GM19240 (cell line): ENCODE data around the gene HECTD4.
"Not testable (repeated sequence)": the region's sequence is repeated elsewhere in the genome, so short reads cannot be mapped to it uniquely, and the experiment has no call there.

Experiments used
- DNase-seq: peaks from one replicate; pipeline ENCODE4 v3.0.0; 2011; ENCODE audit warnings: low spot score; ENCODE audit not compliant: insufficient read length

Gene HECTD4

DNA sequence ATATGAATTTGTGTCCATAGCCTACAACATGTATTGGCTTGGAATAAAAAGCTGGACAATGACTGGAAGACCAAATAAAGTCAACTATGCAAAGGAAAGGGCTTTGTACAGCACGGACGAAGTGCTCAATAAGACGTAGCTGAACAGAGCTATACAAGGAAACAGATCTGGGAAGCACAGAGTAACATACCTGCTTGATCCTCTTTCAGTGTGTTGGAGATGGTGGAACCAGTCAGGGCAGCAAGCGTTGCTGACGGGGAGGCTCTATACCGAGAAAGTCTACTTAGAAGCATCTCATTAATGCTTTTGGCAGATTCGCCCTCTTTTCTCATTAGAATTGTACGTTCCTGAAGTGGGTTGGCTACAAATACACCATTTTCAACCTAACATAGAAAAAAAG is 99.3 kb downstream of the HECTD4 start:
- no peak for DNase-seq

DNA sequence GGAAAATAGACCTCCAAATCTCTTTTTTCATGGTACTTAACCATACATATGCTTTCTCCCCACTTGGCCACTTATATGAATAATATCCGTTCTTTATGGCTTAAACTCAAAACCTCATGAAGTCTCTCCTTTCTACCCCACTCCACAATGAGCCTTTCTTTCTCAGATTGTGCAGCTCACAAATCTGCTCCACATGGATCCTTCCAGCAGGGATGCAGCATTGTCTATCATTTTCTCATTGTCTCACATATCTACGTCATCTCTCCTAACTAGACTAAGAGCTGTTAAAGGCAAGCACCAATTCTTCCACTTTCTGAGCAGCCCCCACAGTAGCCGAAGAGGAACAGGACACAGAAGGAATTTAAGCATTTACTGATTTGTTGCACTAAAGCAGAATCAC is 106.4 kb downstream of the HECTD4 start:
- DNase-seq, result no peak

DNA sequence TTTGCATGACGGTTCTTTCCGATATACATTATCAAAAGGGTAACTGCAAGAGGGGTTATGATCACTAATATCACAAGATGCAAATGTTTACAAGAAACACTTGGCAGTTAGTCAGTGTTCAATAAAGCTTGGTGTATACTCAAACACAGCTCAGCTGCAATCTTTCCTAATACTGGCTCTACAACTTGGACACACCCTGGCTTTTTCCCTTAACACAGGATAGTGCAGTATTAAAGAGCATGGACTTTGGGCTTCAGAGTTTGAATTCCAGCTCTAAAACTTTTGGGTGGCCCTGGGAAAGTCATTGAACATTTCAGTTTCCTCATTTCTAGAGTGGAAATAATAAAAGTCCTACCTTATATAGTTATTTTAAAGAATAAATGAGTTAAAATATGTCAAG is 107.0 kb downstream of the HECTD4 start:
- DNase-seq, result no peak

DNA sequence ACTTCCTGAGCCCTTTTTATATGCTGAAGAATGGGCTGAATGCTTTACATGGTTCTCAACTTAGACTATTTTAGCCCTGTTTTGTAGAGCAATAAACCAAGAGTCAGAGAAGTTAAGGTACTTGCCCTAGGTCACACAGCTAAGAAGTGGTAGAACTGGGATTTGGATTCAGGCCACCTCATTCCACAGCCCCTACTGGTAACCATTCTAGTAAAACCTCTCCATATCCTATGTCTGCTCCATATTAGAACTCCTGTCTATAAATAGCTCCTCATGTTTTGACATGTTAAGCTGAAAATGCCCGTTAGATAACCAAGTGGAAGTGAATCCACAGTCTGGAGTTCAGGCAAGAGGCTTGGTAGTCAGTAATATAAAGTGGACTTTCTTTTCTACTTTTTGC is 111.6 kb downstream of the HECTD4 start:
- no peak for DNase-seq

DNA sequence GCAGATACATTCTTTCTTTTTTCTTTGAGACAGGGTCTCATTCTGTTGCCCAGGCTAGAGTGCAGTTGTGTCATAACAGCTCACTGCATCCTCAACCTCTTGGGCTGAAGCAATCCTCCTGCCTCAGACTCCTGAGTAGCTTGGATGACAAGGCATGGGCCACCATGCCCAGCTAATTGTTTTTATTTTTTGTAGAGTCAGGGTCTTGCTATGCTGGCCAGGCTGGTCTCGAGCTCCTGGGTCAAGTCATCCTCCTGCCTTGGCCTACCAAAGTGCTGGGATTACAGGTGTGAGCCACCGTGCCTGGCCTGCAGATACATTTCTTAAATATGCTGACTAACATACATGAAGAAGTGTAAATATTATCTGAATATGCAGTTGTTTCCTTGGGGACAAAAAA is 115.8 kb downstream of the HECTD4 start:
- no peak for DNase-seq

DNA sequence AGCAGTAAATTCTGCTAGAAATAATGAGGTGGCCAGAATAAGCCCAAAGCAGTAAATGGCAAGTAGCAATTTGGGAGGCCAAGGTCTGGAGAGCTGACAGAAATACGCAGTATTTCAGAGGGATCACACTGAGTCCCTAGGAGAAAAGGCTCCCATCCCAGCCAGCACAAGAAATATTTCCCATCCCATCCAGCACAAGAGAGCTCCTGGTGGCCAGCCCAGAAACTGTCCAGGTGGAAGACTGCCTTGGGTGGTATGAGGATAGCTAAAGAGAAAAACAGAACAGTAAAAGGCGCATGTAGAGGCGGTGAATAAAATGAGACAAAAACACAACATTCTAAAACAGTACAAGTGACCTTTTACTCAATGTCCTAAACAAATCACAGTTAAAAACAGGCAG is 120.7 kb downstream of the HECTD4 start:
- no peak for DNase-seq

DNA sequence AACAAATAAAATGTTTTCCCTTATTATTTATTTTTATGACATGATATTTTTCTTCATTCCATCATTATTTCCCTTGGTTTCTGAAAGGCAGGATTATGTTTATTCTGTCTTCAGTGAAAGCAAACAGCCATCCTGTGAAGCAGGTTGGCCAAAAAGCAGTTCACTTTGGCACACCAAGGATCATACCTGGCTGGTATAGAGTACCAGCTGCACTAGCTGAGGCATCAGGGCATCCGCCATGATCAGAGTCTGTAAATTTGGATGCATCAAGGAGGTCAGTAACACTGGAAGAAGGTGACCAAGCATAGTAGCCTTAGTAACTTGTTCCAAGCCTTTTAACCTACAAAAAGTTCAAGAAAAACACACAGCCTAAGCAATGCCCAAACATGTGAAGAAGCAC is 123.3 kb downstream of the HECTD4 start:
- DNase-seq, result no peak

DNA sequence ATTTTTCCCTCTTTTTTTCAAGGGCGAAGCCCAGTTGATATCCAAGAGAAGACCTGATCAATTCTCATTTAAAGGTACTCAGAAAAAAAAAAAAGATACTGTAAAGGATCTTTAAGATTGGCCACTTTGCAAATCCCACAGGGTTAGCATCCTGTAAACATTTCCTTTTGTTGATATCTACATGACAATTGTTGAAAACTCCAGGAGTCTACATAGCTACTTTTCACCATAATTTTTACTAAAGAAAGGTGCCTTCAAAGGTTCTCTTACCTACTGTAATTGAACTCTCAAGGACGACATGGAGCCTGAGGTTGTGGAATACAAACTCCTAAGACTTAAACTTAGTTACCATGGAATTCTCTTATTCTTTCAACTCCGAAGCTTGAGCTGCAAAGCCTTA is 125.5 kb downstream of the HECTD4 start:
- no peak for DNase-seq

DNA sequence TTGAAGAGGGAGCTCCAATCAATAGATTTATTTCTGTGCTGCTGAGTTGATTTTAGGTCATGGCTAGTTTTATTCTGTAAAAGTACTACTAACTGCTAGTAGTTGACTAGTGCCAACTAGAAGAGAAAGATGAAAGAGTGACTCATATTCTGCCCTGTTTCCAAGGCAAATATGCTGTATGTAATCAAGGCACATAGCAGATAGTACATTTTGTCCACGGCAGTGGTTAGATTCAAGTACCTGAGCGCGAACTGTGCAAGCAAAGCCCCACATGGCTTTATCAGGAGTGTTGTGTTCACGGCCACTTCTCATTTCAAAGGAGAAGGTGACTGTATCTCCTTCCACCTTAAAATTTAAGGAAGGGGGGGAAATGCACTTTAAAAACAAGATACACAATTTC is 130.0 kb downstream of the HECTD4 start:
- no peak for DNase-seq

DNA sequence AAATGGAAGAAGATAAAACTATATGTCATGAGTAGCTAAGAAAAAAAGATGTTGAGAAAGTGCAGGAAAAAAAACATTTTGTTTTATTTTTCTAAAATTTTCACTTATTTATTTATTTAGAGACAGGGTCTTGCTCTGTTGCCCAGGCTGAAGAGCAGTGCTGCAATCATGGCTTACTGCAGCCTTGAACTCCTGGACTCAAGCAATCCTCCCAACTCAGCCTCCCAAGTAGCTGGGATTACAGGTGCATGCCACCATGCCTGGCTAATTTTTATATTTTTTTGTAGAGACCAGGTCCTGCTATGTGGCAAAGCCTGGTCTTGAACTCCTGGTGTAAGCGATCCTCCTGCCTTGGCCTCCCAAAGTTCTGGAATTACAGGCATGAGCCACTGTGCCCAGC is 137.3 kb downstream of the HECTD4 start:
- DNase-seq, result not testable (repeated sequence)

DNA sequence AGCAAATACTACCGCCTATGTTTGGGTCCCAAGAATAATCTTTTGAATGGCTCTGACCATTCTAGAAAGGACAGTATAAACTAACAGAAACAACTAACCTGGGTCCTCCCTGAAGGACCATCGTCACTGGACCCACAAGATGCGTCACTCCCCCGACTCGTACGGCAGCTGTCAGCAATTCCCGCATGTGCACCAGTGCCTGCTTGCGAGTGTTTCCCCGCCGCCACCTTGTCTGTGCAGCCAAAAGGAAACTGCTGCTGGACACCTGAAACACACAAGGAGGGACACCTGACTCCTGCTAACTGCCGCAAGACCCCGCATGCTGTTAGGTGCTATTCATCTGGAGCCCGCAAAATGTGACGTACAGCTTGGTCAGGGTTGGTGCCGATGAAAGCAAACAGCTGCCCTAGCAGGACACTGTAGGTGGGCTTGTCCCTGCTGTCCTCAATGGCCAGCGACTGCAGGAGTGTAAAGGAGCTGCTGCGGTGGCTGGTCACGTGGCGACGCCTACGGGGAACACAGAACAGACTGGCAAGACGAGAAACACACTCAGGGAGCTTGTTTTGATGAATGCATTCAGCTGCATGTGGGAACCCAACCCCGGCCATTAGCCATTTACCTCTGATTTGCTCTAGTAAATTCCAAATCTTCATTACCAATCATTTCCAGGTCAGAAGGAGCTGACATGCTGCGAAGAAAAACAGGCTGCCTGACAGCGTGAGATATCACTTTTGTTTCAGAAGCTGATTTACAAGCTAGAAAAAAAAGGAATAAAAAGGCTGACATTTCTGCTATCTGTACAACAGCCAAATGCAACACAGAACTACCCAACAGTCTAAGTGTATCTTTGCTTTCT is 138.7 kb downstream of the HECTD4 start:
- DNase-seq, result no peak

DNA sequence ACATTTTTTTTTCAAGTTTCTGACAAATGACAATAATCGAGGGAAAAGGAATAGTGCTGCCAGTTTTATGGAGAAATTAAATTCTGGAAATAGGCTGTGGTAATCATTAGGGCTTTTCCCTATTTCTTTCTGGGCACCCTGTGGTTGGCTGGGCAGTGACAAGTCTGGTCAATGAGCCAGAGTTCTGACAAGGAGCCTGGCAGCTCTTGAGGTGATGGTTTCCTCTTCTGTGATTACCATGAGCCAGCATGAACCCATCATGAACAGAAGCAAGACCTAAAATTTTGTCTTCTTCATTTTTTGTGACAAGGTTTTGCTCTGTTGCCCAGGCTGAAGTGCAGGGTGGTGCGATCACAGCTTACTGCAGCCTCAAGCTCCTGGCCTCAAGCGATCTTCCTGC is 141.1 kb downstream of the HECTD4 start:
- DNase-seq, result no peak

DNA sequence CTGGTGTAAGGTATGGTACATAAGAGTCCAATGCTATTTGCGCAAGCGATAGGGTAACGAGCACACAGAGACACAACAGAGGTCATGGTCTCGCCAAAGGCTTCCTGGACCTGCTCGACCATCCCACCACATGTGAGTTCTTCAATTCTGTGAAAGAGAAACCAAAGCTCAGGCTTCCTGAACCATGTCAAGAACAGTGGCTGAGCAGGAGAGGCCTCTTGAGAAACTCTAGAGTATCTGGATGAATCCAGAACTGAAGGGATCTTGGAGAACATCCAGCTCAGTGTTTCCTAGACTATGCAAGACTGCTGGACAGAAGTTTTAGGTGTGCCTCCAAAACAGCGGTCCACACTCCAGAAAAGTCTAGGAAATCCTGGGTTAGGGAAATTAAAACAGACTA is 142.3 kb downstream of the HECTD4 start:
- DNase-seq, result no peak

DNA sequence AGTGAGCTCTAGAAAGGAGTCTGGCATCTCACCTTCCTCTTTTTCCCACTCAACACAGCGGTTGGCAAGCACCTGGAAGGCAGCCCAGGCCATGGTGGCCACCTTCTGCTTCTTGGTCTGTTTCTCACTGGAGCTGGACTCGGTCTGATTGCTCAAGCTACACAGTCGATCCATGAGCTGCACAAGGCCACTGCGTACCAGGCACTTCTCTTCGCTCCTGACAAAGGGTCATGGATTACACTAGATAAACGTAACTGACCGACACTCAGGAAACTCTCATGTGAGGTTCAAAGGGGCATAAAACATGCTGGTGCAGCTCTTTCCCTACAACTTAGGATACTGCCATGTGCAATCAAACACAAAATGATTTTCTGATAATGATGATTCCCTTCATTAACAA is 143.2 kb downstream of the HECTD4 start:
- DNase-seq, result no peak

DNA sequence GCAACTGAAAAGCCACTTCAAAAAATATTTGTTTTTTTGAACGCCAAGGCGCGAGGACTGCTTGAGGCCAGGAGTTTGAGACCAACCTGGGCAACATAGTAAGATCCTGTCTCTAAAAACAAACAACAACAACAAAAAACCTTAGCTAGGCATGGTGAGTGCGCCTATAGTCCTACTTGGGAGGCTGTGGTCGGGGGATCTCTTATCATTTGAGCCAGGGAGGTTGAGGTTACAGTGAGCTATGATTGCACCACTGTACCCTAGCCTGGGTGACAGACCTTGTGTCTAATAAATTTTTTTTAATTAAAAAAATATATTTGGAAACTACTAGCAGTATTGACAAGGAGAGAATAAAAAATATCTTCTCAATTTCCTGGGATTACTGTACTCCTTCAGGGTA is 143.8 kb downstream of the HECTD4 start:
- no peak for DNase-seq

DNA sequence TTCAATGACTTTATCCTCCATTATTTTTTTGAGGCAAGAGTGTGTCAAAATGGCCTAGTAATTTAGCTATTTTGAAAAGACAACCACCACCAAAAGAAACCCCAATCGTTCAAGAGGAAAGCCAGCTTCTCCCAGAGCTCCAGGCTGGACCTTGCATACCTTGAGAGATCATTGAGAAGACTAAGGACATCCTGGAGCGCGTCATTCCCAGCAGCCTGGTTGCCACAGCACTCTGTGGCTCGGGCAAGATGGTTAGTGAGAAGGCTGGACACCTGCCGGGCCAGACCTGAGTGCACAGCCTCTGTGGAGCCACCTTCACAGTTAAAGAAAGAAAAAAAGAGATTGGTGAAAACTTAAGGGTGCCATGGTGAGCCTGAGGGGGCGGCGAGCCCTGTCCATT is 145.4 kb downstream of the HECTD4 start:
- no peak for DNase-seq

DNA sequence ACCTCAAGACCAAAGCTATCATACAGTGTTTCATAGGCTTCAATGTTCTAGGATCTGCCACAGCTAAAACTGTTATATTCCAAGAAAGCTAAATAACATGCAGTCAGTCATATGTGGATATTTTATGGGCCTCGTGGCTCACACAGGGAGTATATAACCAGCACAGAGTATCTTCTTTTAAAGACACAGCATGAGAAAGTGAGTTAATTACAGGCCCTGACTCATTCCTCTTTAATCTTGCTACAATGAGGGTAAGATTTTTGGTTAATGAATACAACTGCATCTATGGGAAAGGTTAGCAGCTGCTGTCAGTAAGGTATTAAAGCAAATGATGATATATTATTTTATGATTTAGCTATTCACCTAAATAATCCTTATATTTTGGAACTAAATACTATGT is 145.8 kb downstream of the HECTD4 start:
- no peak for DNase-seq

DNA sequence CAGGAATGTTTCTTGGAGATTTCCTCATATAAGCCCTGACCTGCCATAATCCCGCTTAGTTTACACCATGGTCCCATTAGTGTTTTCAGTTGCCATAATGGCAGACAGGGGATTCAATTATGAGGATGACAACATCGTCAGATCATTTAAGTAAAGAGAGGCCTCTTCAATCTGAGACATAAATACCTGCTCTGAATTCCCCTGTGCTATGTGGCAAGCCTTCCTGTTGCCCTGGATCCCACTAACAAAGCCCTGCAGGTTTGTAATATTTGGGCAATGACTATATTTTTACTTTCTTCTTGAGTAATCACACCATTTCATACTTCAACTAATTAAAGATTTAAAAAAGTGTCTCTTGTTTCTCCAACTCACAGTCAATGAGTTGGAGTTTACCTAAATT is 147.9 kb downstream of the HECTD4 start:
- no peak for DNase-seq

DNA sequence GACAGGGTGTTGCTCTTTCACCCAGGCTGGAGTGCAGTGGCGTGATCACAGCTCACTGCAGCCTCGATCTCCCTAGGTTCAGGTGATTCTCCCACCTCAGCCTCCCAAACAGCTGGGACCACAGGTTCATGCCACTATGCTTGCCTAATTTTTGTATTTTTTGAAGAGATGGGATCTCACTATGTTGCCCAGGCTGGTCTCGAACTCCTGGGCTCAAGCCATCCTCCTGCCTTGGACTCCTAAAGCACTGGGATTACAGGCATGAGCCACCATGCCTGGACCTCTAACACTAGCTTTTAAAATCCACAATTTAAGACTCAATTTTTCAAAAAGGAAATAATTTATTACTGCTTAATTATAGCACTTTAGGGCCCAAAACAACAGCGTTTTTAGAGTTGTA is 149.0 kb downstream of the HECTD4 start:
- no peak for DNase-seq

DNA sequence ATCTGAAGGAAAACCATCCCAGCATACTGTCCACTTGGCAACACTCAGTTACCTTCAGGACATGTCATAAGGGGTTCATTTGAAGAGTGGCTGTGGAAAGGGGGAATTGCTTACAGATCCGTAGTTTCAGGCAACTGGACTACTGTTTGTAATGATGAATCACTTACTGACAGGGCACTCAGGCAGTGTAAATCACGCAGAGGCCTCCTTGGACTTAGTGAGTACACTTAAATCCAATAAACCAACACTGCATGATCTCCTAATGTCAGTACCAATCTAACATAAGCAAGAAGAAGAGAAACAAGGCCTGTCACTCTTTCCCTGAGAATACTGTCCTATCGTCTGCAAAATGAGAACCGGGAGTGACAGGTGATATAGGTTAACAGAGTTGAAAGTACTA is 152.1 kb downstream of the HECTD4 start:
- no peak for DNase-seq

DNA sequence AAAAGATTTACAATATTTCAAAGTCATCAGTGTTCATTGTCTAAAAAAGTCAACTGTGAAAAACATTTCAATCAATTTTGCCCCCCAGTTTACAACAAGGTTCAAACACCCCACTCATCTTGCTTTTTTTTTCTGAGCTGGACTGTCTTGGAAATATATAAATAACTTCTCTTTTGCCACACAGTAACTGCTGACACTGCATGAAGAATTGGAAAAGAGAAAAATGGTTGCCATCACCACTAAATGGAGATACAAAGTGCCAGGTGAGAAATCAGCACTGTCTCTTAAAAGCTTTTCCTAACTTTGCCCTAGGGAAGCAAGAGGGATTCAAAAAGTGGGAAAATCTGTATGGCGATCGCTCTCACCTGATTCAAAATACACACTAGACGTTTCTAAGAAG is 155.5 kb downstream of the HECTD4 start:
- no peak for DNase-seq

DNA sequence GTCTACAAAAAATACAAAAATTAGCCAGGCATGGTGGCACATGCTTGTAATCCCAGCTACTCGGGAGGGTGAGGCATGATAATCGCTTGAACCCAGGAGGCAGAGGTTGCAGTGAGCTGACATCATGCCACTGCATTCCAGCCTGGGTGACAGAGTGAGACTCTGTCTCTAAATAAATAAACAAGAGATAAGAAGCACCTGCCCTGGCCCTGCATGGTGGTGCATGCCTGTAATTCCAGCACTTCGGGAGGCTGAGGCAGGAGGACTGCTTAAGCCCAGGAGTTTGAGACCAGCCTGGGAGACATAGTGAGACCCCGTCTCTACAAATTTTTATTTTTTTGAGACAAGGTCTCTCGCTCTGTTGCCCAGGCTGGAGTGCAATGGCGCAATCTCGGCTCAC is 161.6 kb downstream of the HECTD4 start:
- DNase-seq, result not testable (repeated sequence)

DNA sequence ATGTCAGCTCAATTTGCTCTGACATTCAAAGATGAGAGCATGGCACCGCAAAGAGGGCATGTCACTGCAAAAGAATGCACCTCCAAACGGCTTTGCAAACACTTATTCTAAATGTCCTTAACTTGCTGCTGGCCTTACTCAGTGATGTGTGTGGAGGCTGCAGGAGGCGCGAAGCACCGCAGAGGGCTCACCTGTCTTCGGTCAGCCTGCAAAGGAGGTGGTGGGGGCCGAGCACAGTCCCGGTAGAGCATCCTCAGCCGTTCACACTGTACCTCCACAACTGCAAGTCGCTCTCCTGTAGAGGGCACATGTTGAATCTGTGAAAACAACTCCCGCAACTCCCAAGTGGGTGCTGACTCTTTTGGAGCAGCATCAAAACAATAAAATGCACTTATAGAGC is 163.0 kb downstream of the HECTD4 start:
- DNase-seq, result no peak

DNA sequence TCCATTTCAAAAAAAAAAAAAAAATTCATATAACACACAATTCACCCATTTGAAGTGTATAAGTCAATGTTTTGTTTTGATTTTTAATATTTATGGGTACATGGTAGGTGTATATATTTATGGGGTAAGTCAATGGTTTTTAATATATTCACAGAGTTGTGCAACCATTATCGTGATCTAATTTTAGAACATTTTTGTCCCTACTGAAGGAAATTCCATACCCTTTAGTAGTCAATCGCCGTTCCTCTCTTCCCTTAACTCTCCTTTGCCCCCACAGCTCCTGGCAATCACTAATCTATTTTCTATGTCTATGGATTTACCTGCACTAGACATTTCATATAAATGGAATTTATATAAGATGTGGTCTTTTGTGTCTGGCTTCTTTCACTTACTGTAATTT is 164.1 kb downstream of the HECTD4 start:
- DNase-seq, result no peak
